Neural crest cell (in vitro differentiated cells): Measurements from ENCODE around the gene NLGN2. TPM values are rescaled to one million over a fixed set of nuclear protein-coding genes. Genes with fewer than 3 reads are reported as not detected.

Source experiments
- DNase-seq: peaks from one replicate; pipeline ENCODE4 v3.0.0; 2021; ENCODE audit warnings: low read depth, mixed read lengths, low spot score
- H3K27ac Mint-ChIP-seq: one replicate; pipeline ENCODE4 v1.8.0; 2021; ENCODE audit warnings: mild to moderate bottlenecking, mixed read lengths; ENCODE audit not compliant: unreplicated experiment
- H3K27me3 Mint-ChIP-seq: 2 replicates; pipeline ENCODE4 v1.8.0; 2021; ENCODE audit warnings: low read depth, mild to moderate bottlenecking, mixed read lengths
- H3K36me3 Mint-ChIP-seq: 2 replicates; pipeline ENCODE4 v1.8.0; 2021; ENCODE audit warnings: low read depth, mild to moderate bottlenecking, mixed read lengths
- H3K4me1 Mint-ChIP-seq: 2 replicates; pipeline ENCODE4 v1.8.0; 2021; ENCODE audit warnings: mixed read lengths
- H3K4me3 Mint-ChIP-seq: one replicate; pipeline ENCODE4 v1.8.0; 2021; ENCODE audit warnings: mild to moderate bottlenecking, mixed read lengths
- H3K9me3 Mint-ChIP-seq: 2 replicates; pipeline ENCODE4 v1.8.0; 2021; ENCODE audit warnings: mixed read lengths
- total RNA-seq: library from RNA; stranded (reverse); gene quantifications from 2 replicates; pipeline ENCODE4 v1.2.1, GENCODE V29; 2021
- TF ChIP-seq, protein P1 (sequence below): fragments of 200-600 bp; sonication (generic); conservative IDR thresholded peaks from 2 replicates; pipeline ENCODE4 v1.5.0; 2021; ENCODE audit warnings: antibody characterized with exemption, mild to moderate bottlenecking

The NLGN2 gene
- total RNA-seq, 1 donor from 2014 or later: 106 TPM

GRCh38 chr17:7394452-7395191 lies 13.0 kb upstream of the NLGN2 start, which contains the start of gene PLSCR3:
Gene PLSCR3, minus strand, starts transcription at chr17:7394525. Its CDS starts 415 bp downstream, at chr17:7394110.
- H3K9me3 Mint-ChIP-seq: no peaks in the 10 kb centered on the region

DNA sequence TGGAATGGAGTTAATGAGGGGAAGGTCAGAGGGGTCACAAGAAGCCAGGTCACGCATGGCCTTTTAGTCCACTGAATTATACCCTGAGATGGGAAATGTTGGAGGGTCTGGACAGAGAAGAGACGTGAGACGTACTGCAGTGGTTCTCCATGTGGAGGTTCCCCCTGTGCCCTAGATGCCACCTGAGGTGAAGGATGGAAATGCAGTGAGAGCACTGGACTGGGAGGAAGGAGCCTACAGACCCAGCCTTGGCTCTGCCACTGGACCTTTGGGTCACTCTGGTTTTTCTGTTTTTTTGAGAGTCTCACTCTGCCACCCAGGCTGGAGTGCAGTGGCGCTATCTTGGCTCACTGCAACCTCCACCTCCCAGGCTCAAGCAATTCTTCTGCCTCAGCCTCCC lies 11.5 kb upstream of the NLGN2 start:
- Mint-ChIP-seq H3K27me3 (no peaks in the 10 kb centered on the region), H3K36me3 (no peaks in the 10 kb centered on the region), H3K4me3 (peak overlapping the region; percentile 41), H3K4me1 (peaks cover 20% of the 10 kb centered on the region), H3K27ac (no peak overlapping the region), H3K9me3 (no peaks in the 10 kb centered on the region)
- TF ChIP-seq, protein P1, sequence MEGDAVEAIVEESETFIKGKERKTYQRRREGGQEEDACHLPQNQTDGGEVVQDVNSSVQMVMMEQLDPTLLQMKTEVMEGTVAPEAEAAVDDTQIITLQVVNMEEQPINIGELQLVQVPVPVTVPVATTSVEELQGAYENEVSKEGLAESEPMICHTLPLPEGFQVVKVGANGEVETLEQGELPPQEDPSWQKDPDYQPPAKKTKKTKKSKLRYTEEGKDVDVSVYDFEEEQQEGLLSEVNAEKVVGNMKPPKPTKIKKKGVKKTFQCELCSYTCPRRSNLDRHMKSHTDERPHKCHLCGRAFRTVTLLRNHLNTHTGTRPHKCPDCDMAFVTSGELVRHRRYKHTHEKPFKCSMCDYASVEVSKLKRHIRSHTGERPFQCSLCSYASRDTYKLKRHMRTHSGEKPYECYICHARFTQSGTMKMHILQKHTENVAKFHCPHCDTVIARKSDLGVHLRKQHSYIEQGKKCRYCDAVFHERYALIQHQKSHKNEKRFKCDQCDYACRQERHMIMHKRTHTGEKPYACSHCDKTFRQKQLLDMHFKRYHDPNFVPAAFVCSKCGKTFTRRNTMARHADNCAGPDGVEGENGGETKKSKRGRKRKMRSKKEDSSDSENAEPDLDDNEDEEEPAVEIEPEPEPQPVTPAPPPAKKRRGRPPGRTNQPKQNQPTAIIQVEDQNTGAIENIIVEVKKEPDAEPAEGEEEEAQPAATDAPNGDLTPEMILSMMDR: no peak
- no peak for DNase-seq

More at GRCh38 chr17:7394452-7395191, 13.0 kb upstream of the NLGN2 start, which contains the start of gene PLSCR3:
- TF ChIP-seq, protein P1: peak; percentile 64
- peak; percentile 81 for DNase-seq
- Mint-ChIP-seq H3K36me3 (no peaks in the 10 kb centered on the region), H3K27me3 (no peaks in the 10 kb centered on the region), H3K27ac (peak within 1 kb of the TSS; percentile 92), H3K4me1 (peaks cover 17% of the 10 kb centered on the region), H3K4me3 (peak within 1 kb of the TSS; percentile 88)

- H3K4me1 Mint-ChIP-seq: peaks cover 32% of the 10 kb centered on the region
- H3K36me3 Mint-ChIP-seq: peaks cover 3% of the 10 kb centered on the region
- H3K4me3 Mint-ChIP-seq: peak overlapping the region; percentile 71
- no peak overlapping the region for H3K27ac Mint-ChIP-seq
- TF ChIP-seq, protein P1: no peak
- no peaks in the 10 kb centered on the region for H3K9me3 Mint-ChIP-seq
- no peaks in the 10 kb centered on the region for H3K27me3 Mint-ChIP-seq
- DNase-seq: no peak
Measured at GRCh38 chr17:7398612-7399011, 9.0 kb upstream of the NLGN2 start.

DNA sequence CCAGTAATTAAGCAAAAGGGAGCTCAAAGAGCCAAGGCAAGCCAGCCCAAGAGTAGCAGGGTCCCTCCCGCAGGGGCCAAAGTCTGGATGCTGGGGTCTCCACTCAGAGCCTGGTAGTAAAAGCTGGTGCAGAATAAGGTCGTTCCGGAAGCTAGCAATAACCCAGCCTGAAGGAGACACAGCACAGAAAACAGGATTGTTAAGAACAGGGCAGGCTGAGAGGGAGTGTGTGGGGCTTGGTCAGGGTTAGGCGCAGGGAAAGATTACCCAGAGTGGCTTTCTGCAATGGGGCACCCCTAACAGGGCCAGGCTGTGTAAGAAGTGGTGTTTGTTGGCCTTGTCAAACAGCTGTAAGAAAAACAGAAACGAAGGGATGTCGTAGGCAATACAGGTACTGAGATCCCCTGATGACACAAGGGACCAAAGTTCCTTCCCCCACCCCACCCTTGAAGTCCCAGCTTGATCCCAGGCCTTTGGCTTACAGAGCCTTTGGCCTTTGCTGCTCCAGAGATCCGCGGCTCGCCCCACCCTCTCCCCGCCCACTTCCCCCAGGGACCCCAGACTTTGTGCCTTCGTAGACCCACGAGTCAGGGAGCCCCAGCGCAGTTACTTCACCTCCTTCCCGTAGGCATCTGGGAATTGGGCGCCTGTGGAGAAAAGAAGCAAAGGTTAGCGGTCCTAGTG lies 4.5 kb upstream of the NLGN2 start:
- Mint-ChIP-seq H3K9me3 (no peaks in the 10 kb centered on the region), H3K36me3 (peaks cover 3% of the 10 kb centered on the region), H3K4me1 (peaks cover 48% of the 10 kb centered on the region), H3K4me3 (peak overlapping the region; percentile 97), H3K27ac (peak overlapping the region; percentile 92), H3K27me3 (no peaks in the 10 kb centered on the region)
- TF ChIP-seq, protein P1: no peak
- DNase-seq: peak; percentile 34

DNA sequence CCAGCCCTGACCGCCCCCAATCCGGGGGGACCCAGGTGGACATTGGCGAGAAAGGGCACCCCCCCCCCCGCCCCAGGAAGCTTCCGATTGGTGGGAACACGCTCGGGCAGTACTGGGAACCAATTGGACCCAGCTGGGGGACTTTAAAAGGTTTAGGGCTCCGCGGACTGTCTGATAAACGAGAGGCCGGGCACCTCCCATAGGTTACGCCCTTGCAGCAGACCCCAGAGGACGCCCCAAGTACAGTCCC lies 4.0 kb upstream of the NLGN2 start:
- Mint-ChIP-seq H3K27ac (peak overlapping the region; percentile 81), H3K4me3 (peak overlapping the region; percentile 97), H3K4me1 (peaks cover 43% of the 10 kb centered on the region), H3K36me3 (peaks cover 3% of the 10 kb centered on the region), H3K27me3 (no peaks in the 10 kb centered on the region), H3K9me3 (no peaks in the 10 kb centered on the region)
- TF ChIP-seq, protein P1: no peak
- no peak for DNase-seq
